Measurements from ENCODE around the gene MEIS2.

MEIS2 gene

GRCh38 chr15:37115538-37115937, 15.2 kb upstream of the MEIS2 start:
- Histone ChIP-seq H2AFZ (ENCODE audit: low read length) (no peak overlapping the region), H3K79me2 (ENCODE audit: insufficient read depth, low read length) (no peaks in the 10 kb centered on the region)

DNA sequence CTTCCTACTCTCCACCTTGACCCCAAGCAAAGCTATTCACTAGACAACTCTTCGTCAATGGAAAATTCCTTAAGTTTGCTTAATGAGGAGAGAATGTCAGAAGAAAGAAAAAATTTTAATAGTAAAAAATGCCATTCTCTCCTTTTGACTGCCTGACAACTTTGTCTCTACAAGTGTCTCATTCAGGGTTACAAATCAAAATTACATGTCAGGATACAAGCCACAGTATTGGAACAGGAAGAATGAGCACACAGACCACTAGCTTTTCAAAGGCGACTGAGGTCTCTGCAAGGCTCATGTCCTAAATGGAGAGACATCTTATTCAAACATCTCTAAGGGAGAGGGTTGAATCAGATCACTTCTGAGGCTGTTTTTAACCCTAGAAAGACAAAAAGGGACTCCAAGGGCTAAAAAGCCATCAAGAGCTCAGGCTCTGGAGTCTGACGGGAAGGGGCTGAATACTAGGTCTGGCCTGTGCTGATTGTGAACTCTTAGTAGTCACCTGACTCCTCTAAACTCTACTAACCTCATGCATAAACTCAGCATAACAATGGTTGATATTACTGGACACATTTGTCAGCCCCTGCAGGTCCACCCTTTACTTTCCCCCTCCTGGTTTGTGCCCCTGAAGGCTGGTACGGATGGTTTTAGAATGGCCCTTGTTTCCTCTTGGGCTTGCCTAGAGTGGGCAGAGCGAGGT, 12.8 kb upstream of the MEIS2 start:
- H4K20me1 ChIP-seq (ENCODE audit: insufficient read depth, low read length, poor library complexity, severe bottlenecking): no peaks in the 10 kb centered on the region
- no peak overlapping the region for H3K9ac ChIP-seq (ENCODE audit: low read depth, low read length, poor library complexity, severe bottlenecking)
- no peaks in the 10 kb centered on the region for H3K4me1 ChIP-seq (ENCODE audit: insufficient read depth, low read length, poor library complexity, severe bottlenecking)
- no peak overlapping the region for H2AFZ ChIP-seq (ENCODE audit: low read length)
- TF ChIP-seq, protein P1, sequence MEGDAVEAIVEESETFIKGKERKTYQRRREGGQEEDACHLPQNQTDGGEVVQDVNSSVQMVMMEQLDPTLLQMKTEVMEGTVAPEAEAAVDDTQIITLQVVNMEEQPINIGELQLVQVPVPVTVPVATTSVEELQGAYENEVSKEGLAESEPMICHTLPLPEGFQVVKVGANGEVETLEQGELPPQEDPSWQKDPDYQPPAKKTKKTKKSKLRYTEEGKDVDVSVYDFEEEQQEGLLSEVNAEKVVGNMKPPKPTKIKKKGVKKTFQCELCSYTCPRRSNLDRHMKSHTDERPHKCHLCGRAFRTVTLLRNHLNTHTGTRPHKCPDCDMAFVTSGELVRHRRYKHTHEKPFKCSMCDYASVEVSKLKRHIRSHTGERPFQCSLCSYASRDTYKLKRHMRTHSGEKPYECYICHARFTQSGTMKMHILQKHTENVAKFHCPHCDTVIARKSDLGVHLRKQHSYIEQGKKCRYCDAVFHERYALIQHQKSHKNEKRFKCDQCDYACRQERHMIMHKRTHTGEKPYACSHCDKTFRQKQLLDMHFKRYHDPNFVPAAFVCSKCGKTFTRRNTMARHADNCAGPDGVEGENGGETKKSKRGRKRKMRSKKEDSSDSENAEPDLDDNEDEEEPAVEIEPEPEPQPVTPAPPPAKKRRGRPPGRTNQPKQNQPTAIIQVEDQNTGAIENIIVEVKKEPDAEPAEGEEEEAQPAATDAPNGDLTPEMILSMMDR (conservative IDR thresholded peaks at IDR 0.05; ENCODE audit: low read length): no peak
- TF ChIP-seq EZH2phosphoT487 (IDR thresholded peaks at IDR 0.05; ENCODE audit: borderline replicate concordance): no peak
- no peaks in the 10 kb centered on the region for H3K9me3 ChIP-seq (ENCODE audit: insufficient read depth, low read depth, low read length)
- H3K9me2 ChIP-seq (replicated peaks; ENCODE audit: low read depth, low read length): no peaks in the 10 kb centered on the region
- no peak overlapping the region for H3K4me3 ChIP-seq (ENCODE audit: low read length, poor library complexity, severe bottlenecking)
- no peaks in the 10 kb centered on the region for H3K79me2 ChIP-seq (ENCODE audit: insufficient read depth, low read length)
- no peaks in the 10 kb centered on the region for H3F3A ChIP-seq (ENCODE audit: low read depth)
- no peaks in the 10 kb centered on the region for H3K27me3 ChIP-seq (ENCODE audit: insufficient read depth, low read length, poor library complexity, severe bottlenecking)
- H3K36me3 ChIP-seq (ENCODE audit: insufficient read depth, low read length): no peaks in the 10 kb centered on the region
- H3K4me2 ChIP-seq (ENCODE audit: low read depth, low read length, poor library complexity, severe bottlenecking): no peak overlapping the region

More at GRCh38 chr15:37115538-37115937, 15.2 kb upstream of the MEIS2 start:
- H3K9ac ChIP-seq (ENCODE audit: low read depth, low read length, poor library complexity, severe bottlenecking): no peak overlapping the region
- no peaks in the 10 kb centered on the region for H3K9me2 ChIP-seq (replicated peaks; ENCODE audit: low read depth, low read length)
- no peaks in the 10 kb centered on the region for H4K20me1 ChIP-seq (ENCODE audit: insufficient read depth, low read length, poor library complexity, severe bottlenecking)
- H3K27me3 ChIP-seq (ENCODE audit: insufficient read depth, low read length, poor library complexity, severe bottlenecking): no peaks in the 10 kb centered on the region
- no peak overlapping the region for H3K4me2 ChIP-seq (ENCODE audit: low read depth, low read length, poor library complexity, severe bottlenecking)
- no peaks in the 10 kb centered on the region for H3K4me1 ChIP-seq (ENCODE audit: insufficient read depth, low read length, poor library complexity, severe bottlenecking)
- no peak overlapping the region for H3K4me3 ChIP-seq (ENCODE audit: low read length, poor library complexity, severe bottlenecking)
- no peaks in the 10 kb centered on the region for H3K9me3 ChIP-seq (ENCODE audit: insufficient read depth, low read depth, low read length)
- TF ChIP-seq, protein P1 (conservative IDR thresholded peaks at IDR 0.05; ENCODE audit: low read length): no peak
- TF ChIP-seq EZH2phosphoT487 (IDR thresholded peaks at IDR 0.05; ENCODE audit: borderline replicate concordance): no peak
- H3K36me3 ChIP-seq (ENCODE audit: insufficient read depth, low read length): no peaks in the 10 kb centered on the region
- no peaks in the 10 kb centered on the region for H3F3A ChIP-seq (ENCODE audit: low read depth)

GRCh38 chr15:37112171-37112570, 11.8 kb upstream of the MEIS2 start:
- H2AFZ ChIP-seq (ENCODE audit: low read length): no peak overlapping the region
- H3K36me3 ChIP-seq (ENCODE audit: insufficient read depth, low read length): no peaks in the 10 kb centered on the region
- no peak overlapping the region for H3K9ac ChIP-seq (ENCODE audit: low read depth, low read length, poor library complexity, severe bottlenecking)
- H3F3A ChIP-seq (ENCODE audit: low read depth): no peaks in the 10 kb centered on the region
- no peaks in the 10 kb centered on the region for H4K20me1 ChIP-seq (ENCODE audit: insufficient read depth, low read length, poor library complexity, severe bottlenecking)
- H3K4me2 ChIP-seq (ENCODE audit: low read depth, low read length, poor library complexity, severe bottlenecking): no peak overlapping the region
- H3K4me3 ChIP-seq (ENCODE audit: low read length, poor library complexity, severe bottlenecking): no peak overlapping the region
- H3K9me2 ChIP-seq (replicated peaks; ENCODE audit: low read depth, low read length): no peaks in the 10 kb centered on the region
- TF ChIP-seq EZH2phosphoT487 (IDR thresholded peaks at IDR 0.05; ENCODE audit: borderline replicate concordance): no peak
- TF ChIP-seq, protein P1 (conservative IDR thresholded peaks at IDR 0.05; ENCODE audit: low read length): no peak
- H3K4me1 ChIP-seq (ENCODE audit: insufficient read depth, low read length, poor library complexity, severe bottlenecking): no peaks in the 10 kb centered on the region
- H3K27me3 ChIP-seq (ENCODE audit: insufficient read depth, low read length, poor library complexity, severe bottlenecking): no peaks in the 10 kb centered on the region
- H3K79me2 ChIP-seq (ENCODE audit: insufficient read depth, low read length): no peaks in the 10 kb centered on the region
- H3K9me3 ChIP-seq (ENCODE audit: insufficient read depth, low read depth, low read length): no peaks in the 10 kb centered on the region
